OCI-LY1 (cell line): Measurements from ENCODE around the gene GPR39.

Experiments used
- H2AFZ ChIP-seq: fragments of 200-600 bp; sonication (generic), shearing (Covaris generic); 2 replicates; pipeline ENCODE4 v1.6.0; 2014; ENCODE audit warnings: antibody characterized with exemption, mild to moderate bottlenecking, low read length
- H3F3A ChIP-seq: fragments of 200-600 bp; sonication (generic), shearing (Covaris generic); 2 replicates; pipeline ENCODE4 v1.6.0; 2014; ENCODE audit warnings: mild to moderate bottlenecking, antibody characterized with exemption, low read length, moderate library complexity; ENCODE audit not compliant: insufficient read depth
- H3K27ac ChIP-seq: fragments of 200-600 bp; sonication (generic); 2 replicates; pipeline ENCODE4 v1.5.1; 2014; ENCODE audit warnings: low read length, mixed run types, mild to moderate bottlenecking, low read depth; ENCODE audit not compliant: poor library complexity, severe bottlenecking
- H3K27me3 ChIP-seq: fragments of 200-600 bp; sonication (generic); 2 replicates; pipeline ENCODE4 v1.6.0; 2014; ENCODE audit warnings: antibody characterized with exemption, mild to moderate bottlenecking, low read length, moderate library complexity; ENCODE audit not compliant: insufficient read depth
- H3K36me3 ChIP-seq: fragments of 200-600 bp; sonication (generic); 2 replicates; pipeline ENCODE4 v1.6.1; 2014; ENCODE audit warnings: mild to moderate bottlenecking, antibody characterized with exemption, low read length, moderate library complexity, mixed read lengths; ENCODE audit not compliant: insufficient read depth
- H3K4me1 ChIP-seq: fragments of 200-600 bp; sonication (generic); 2 replicates; pipeline ENCODE4 v1.5.1; 2014; ENCODE audit warnings: mild to moderate bottlenecking, low read length, moderate library complexity; ENCODE audit not compliant: insufficient read depth, severe bottlenecking
- H3K4me2 ChIP-seq: fragments of 200-600 bp; sonication (generic), shearing (Covaris generic); 2 replicates; pipeline ENCODE4 v1.6.1; 2014; ENCODE audit warnings: low read length
- H3K4me3 ChIP-seq: fragments of 200-600 bp; sonication (generic); 2 replicates; pipeline ENCODE4 v1.5.1; 2014; ENCODE audit warnings: low read length, low read depth, mild to moderate bottlenecking, mixed read lengths; ENCODE audit not compliant: poor library complexity, severe bottlenecking
- H3K79me2 ChIP-seq: fragments of 200-600 bp; shearing (Covaris generic); 2 replicates; pipeline ENCODE4 v1.6.1; 2016; ENCODE audit warnings: mixed run types, low read length, mixed read lengths; ENCODE audit not compliant: insufficient read depth
- H3K9ac ChIP-seq: fragments of 200-600 bp; sonication (generic), shearing (Covaris generic); 2 replicates; pipeline ENCODE4 v1.6.1; 2014; ENCODE audit warnings: mild to moderate bottlenecking, low read length, mixed read lengths
- H3K9me2 ChIP-seq: fragments of 200-600 bp; sonication (generic), shearing (Covaris generic); 2 replicates; pipeline ENCODE4 v1.6.1; 2014; ENCODE audit warnings: low read depth, mild to moderate bottlenecking, low read length, mixed read lengths
- H3K9me3 ChIP-seq: fragments of 200-600 bp; shearing (Covaris generic); 2 replicates; pipeline ENCODE4 v1.6.1; 2014; ENCODE audit warnings: low read length, mixed read lengths
- H4K20me1 ChIP-seq: fragments of 200-600 bp; sonication (generic), shearing (Covaris generic); 2 replicates; pipeline ENCODE4 v1.6.0; 2016; ENCODE audit warnings: mild to moderate bottlenecking, low read length; ENCODE audit not compliant: insufficient read depth
- EZH2 ChIP-seq: fragments of 200-600 bp; sonication (generic), shearing (Covaris generic); IDR thresholded peaks from 2 replicates; pipeline ENCODE4 v1.8.0; 2017; ENCODE audit warnings: borderline replicate concordance, mixed run types, mild to moderate bottlenecking, antibody characterized with exemption, low read length, moderate library complexity, mixed read lengths
- TF ChIP-seq, protein P1 (sequence below): fragments of 200-600 bp; sonication (generic), shearing (Covaris generic); IDR thresholded peaks from 2 replicates; pipeline ENCODE4 v1.5.1; 2017; ENCODE audit warnings: mild to moderate bottlenecking, antibody characterized with exemption, low read length, moderate library complexity, mixed read lengths

Gene GPR39

DNA sequence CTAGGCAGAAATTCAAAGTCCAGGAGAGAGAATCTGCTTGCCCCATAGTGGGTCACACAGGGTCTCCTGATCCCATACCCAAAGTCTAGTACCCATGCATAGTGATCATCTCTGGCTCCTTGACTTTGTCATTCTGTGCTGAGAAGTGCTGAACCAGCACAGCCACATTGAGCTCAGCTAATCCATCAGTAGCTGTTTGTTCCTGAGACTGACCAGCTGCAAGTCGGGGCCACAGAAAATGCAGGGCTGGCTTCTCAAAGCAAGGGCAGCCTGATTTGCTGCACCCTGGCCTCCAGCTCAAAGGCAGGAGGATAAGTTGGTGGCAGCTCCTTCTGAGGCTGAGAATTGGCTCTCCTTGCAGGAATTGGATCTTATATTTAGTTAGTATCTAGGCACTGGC is 181.2 kb downstream of the GPR39 start:
- Histone ChIP-seq H2AFZ (no peak overlapping the region), H3K9ac (no peak overlapping the region), H4K20me1 (no peaks in the 10 kb centered on the region), H3K27ac (no peak overlapping the region), H3K27me3 (no peaks in the 10 kb centered on the region), H3K4me2 (no peak overlapping the region), H3K9me3 (no peaks in the 10 kb centered on the region), H3K36me3 (no peaks in the 10 kb centered on the region), H3K79me2 (no peaks in the 10 kb centered on the region), H3K9me2 (no peaks in the 10 kb centered on the region), H3F3A (no peaks in the 10 kb centered on the region), H3K4me3 (no peak overlapping the region), H3K4me1 (no peaks in the 10 kb centered on the region)
- TF ChIP-seq, protein P1, sequence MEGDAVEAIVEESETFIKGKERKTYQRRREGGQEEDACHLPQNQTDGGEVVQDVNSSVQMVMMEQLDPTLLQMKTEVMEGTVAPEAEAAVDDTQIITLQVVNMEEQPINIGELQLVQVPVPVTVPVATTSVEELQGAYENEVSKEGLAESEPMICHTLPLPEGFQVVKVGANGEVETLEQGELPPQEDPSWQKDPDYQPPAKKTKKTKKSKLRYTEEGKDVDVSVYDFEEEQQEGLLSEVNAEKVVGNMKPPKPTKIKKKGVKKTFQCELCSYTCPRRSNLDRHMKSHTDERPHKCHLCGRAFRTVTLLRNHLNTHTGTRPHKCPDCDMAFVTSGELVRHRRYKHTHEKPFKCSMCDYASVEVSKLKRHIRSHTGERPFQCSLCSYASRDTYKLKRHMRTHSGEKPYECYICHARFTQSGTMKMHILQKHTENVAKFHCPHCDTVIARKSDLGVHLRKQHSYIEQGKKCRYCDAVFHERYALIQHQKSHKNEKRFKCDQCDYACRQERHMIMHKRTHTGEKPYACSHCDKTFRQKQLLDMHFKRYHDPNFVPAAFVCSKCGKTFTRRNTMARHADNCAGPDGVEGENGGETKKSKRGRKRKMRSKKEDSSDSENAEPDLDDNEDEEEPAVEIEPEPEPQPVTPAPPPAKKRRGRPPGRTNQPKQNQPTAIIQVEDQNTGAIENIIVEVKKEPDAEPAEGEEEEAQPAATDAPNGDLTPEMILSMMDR = no peak
- TF ChIP-seq EZH2 = no peak

DNA sequence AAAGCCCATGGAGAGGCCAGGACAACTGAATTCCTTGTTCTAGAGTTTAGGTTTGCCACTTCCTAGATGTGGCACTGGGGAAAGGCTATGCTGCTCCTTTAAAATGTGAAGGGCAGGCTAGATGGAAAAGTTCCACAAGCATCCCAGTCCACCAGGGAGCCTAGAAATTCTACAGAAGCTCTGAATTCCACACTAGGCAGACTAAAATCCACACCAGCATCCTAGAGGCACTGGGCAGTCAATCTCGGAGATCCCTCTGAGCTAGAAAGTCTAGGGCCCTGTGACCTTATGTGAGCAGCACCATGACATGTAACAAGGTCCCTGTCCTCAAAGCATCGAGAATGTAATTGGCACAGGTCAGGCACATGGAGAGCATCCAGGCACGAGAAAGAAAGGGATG is 181.9 kb downstream of the GPR39 start:
- Histone ChIP-seq H3K79me2 (no peaks in the 10 kb centered on the region), H3K4me1 (no peaks in the 10 kb centered on the region), H3K9me2 (no peaks in the 10 kb centered on the region), H3K27me3 (no peaks in the 10 kb centered on the region), H3K9ac (no peak overlapping the region), H2AFZ (no peak overlapping the region), H3K36me3 (no peaks in the 10 kb centered on the region), H3K4me3 (no peak overlapping the region), H3K9me3 (no peaks in the 10 kb centered on the region), H4K20me1 (no peaks in the 10 kb centered on the region), H3K4me2 (no peak overlapping the region), H3F3A (no peaks in the 10 kb centered on the region), H3K27ac (no peak overlapping the region)
- TF ChIP-seq EZH2 = no peak
- TF ChIP-seq, protein P1 = no peak

DNA sequence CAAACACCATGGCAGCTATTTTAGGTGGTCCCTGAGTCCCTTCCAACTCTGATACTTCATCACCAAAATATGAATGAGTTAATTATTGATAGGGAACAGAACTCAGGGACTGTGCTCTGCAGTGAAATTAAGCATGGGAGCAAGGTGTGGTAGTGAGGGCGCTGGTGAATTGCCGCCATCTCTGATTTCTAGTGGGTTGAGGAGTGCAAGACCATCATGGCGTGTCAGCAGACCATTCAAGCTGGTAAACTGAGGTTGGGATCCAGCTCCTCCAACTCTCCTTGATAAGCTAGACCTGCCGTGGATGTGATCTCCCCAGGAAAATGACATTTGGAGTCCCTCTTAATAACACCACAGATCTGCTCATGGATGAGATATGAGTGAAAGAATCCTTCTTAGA is 183.0 kb downstream of the GPR39 start:
- no peak for TF ChIP-seq EZH2
- TF ChIP-seq, protein P1 = no peak
- H3K27me3 ChIP-seq = no peaks in the 10 kb centered on the region

More for the DNA sequence above, 183.0 kb downstream of the GPR39 start:
- Histone ChIP-seq H3K9ac (no peak overlapping the region), H3K9me3 (no peaks in the 10 kb centered on the region), H3K9me2 (no peaks in the 10 kb centered on the region), H3K4me1 (no peaks in the 10 kb centered on the region), H3K4me2 (no peak overlapping the region), H3K79me2 (no peaks in the 10 kb centered on the region), H4K20me1 (no peaks in the 10 kb centered on the region), H3K36me3 (no peaks in the 10 kb centered on the region), H3F3A (no peaks in the 10 kb centered on the region), H3K4me3 (no peak overlapping the region), H2AFZ (no peak overlapping the region), H3K27ac (no peak overlapping the region)
